ENCODE measurements around the gene DDX39B.

The DDX39B gene

GRCh38 chr6:31485055-31485454, 56.7 kb downstream of the DDX39B start:
- peak; percentile 13 for DNase-seq (ENCODE audit: low read depth)

- no peak for DNase-seq (ENCODE audit: low read depth)
Observed at GRCh38 chr6:31483392-31483791, 58.4 kb downstream of the DDX39B start.

GRCh38 chr6:31480574-31480973, 61.2 kb downstream of the DDX39B start:
- no peak for DNase-seq (ENCODE audit: low read depth)

Measured in fibroblast of gingiva (primary cell).